ENCODE data around the gene DPEP3. TPM values are rescaled to one million over a fixed set of nuclear protein-coding genes. Genes with fewer than 3 reads are reported as not detected.

Gene DPEP3
- polyA plus RNA-seq, 1 donor from 2014 or later = not detected

DNA sequence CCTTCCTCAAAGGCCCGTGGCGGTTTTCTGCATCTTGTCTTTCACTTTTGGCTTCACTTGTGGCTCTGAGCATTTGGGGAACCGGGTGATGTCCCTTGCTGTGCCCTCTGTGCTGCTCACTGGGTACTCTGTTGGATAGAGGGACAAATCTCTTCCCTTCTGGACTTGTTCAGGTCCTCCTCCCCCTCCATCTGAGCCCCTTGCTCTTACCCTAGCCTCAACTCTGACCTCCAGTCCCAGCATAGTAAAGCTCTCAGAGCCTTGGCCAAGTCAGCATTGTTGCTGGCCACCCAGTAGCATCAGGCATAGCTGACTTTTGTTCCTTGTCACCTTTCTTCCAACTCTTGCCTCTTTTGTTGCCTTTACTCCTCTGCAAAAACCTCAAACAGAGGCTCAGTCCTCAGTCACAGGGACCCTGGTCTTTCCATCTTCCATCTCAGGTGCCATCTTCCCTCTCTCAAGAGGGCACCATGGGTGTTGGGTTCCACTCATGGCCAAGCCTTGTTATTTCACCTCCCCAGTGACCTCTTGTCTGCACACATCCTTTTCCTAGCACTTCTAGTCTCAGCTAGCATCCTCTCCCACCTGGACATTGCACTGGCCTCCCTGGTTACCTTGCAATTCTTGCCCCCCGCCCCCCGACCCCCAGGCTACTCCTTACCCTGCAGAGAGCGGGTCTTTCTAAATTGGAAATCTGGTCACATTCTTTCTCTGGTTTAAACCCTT, 43.3 kb downstream of the DPEP3 start:
- no peaks in the 10 kb centered on the region for H3K36me3 ChIP-seq (ENCODE audit: insufficient read depth, low read length)
- H3K4me2 ChIP-seq (ENCODE audit: low read length) = peak overlapping the region; percentile 71
- H3K9me2 ChIP-seq (ENCODE audit: insufficient read depth, low read length) = no peaks in the 10 kb centered on the region
- H3K27me3 ChIP-seq (ENCODE audit: insufficient read depth, low read depth, low read length) = no peaks in the 10 kb centered on the region
- peak overlapping the region; percentile 42 for H2AFZ ChIP-seq (ENCODE audit: low read depth, low read length)
- peak overlapping the region; percentile 100 for H3K4me3 ChIP-seq (ENCODE audit: low read length)
- H3F3A ChIP-seq (ENCODE audit: insufficient read depth, low read length, poor library complexity, severe bottlenecking) = no peaks in the 10 kb centered on the region
- peak overlapping the region; percentile 74 for H3K27ac ChIP-seq (ENCODE audit: low read length)
- no peak for TF ChIP-seq SMC3 (conservative IDR thresholded peaks at IDR 0.05; ENCODE audit: poor library complexity)
- TF ChIP-seq EZH2 (IDR thresholded peaks at IDR 0.05; ENCODE audit: borderline replicate concordance, insufficient read depth, low read length, poor library complexity, severe bottlenecking) = no peak
- TF ChIP-seq TAF1 (IDR thresholded peaks at IDR 0.05; ENCODE audit: low read depth) = no peak
- TF ChIP-seq, protein P1, sequence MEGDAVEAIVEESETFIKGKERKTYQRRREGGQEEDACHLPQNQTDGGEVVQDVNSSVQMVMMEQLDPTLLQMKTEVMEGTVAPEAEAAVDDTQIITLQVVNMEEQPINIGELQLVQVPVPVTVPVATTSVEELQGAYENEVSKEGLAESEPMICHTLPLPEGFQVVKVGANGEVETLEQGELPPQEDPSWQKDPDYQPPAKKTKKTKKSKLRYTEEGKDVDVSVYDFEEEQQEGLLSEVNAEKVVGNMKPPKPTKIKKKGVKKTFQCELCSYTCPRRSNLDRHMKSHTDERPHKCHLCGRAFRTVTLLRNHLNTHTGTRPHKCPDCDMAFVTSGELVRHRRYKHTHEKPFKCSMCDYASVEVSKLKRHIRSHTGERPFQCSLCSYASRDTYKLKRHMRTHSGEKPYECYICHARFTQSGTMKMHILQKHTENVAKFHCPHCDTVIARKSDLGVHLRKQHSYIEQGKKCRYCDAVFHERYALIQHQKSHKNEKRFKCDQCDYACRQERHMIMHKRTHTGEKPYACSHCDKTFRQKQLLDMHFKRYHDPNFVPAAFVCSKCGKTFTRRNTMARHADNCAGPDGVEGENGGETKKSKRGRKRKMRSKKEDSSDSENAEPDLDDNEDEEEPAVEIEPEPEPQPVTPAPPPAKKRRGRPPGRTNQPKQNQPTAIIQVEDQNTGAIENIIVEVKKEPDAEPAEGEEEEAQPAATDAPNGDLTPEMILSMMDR (IDR thresholded peaks at IDR 0.05; ENCODE audit: poor library complexity, severe bottlenecking) = no peak
- TF ChIP-seq POLR2AphosphoS5 (IDR thresholded peaks at IDR 0.05) = no peak
- TF ChIP-seq MXI1 (conservative IDR thresholded peaks at IDR 0.05; ENCODE audit: poor library complexity, severe bottlenecking) = no peak
- TF ChIP-seq EP300 (conservative IDR thresholded peaks at IDR 0.05; ENCODE audit: poor library complexity, severe bottlenecking) = no peak
- TF ChIP-seq, protein P2, sequence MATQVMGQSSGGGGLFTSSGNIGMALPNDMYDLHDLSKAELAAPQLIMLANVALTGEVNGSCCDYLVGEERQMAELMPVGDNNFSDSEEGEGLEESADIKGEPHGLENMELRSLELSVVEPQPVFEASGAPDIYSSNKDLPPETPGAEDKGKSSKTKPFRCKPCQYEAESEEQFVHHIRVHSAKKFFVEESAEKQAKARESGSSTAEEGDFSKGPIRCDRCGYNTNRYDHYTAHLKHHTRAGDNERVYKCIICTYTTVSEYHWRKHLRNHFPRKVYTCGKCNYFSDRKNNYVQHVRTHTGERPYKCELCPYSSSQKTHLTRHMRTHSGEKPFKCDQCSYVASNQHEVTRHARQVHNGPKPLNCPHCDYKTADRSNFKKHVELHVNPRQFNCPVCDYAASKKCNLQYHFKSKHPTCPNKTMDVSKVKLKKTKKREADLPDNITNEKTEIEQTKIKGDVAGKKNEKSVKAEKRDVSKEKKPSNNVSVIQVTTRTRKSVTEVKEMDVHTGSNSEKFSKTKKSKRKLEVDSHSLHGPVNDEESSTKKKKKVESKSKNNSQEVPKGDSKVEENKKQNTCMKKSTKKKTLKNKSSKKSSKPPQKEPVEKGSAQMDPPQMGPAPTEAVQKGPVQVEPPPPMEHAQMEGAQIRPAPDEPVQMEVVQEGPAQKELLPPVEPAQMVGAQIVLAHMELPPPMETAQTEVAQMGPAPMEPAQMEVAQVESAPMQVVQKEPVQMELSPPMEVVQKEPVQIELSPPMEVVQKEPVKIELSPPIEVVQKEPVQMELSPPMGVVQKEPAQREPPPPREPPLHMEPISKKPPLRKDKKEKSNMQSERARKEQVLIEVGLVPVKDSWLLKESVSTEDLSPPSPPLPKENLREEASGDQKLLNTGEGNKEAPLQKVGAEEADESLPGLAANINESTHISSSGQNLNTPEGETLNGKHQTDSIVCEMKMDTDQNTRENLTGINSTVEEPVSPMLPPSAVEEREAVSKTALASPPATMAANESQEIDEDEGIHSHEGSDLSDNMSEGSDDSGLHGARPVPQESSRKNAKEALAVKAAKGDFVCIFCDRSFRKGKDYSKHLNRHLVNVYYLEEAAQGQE (IDR thresholded peaks at IDR 0.05; ENCODE audit: borderline replicate concordance) = no peak
- TF ChIP-seq RAD21 (conservative IDR thresholded peaks at IDR 0.05) = no peak
- no peaks in the 10 kb centered on the region for H4K20me1 ChIP-seq (ENCODE audit: insufficient read depth)
- H3K79me2 ChIP-seq (replicated peaks; ENCODE audit: insufficient read depth, low read length) = no peaks in the 10 kb centered on the region
- H3K9me3 ChIP-seq (ENCODE audit: low read length) = no peaks in the 10 kb centered on the region
- peak overlapping the region; percentile 87 for H3K9ac ChIP-seq (ENCODE audit: low read length)

DNA sequence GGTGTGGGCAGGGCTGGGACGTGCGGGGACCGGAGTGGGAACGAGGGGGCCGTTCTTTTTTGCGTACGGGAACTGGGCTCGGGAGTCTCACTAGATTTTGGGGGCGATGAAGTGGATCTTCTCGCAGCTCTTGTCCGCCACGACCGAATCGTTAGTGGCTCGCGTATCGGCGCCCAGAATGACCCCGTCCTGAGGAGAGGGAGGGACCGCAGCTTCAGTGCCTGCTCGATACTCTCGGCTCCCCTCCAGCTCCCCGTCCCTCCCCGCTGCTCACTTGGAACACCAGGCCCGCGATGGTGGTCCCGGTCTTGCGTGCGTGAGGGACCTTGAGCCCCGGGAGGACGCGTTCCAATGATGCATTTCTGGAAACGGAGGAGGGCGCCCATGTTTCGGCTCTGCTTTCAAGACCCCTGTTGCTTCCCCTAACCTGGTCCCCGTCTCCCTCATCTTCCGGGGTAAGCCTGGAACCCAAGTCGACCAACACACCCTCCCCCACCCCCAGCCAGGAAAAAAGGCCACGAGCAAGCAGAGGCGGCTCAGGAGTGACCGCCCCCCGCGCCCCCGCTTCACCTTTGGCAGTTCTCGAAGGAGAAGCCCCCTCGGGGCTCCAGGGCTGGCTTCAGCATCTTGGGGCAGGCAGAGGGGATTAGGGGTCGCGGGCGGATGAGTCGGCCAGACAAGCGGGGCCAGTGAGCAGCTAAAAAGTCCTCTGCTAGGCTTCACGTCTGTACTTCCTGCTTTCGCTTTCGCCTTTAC, 44.0 kb downstream of the DPEP3 start, which contains the start of gene PSMB10:
TSS of gene PSMB10 (minus strand) at position 727 of the 756 bp plus-strand sequence. CDS start at position 626, 101 bp downstream.
- Histone ChIP-seq H3K9me3 (ENCODE audit: low read length) (no peaks in the 10 kb centered on the region), H3K36me3 (ENCODE audit: insufficient read depth, low read length) (no peaks in the 10 kb centered on the region), H3K9me2 (ENCODE audit: insufficient read depth, low read length) (no peaks in the 10 kb centered on the region), H3K4me2 (ENCODE audit: low read length) (peak within 1 kb of the TSS; percentile 71), H3K9ac (ENCODE audit: low read length) (peak within 1 kb of the TSS; percentile 87), H3K27me3 (ENCODE audit: insufficient read depth, low read depth, low read length) (no peaks in the 10 kb centered on the region), H3K4me3 (ENCODE audit: low read length) (peak within 1 kb of the TSS; percentile 100), H3K27ac (ENCODE audit: low read length) (peak within 1 kb of the TSS; percentile 74), H2AFZ (ENCODE audit: low read depth, low read length) (peak within 1 kb of the TSS; percentile 42), H3K79me2 (replicated peaks; ENCODE audit: insufficient read depth, low read length) (no peaks in the 10 kb centered on the region), H3F3A (ENCODE audit: insufficient read depth, low read length, poor library complexity, severe bottlenecking) (no peaks in the 10 kb centered on the region), H4K20me1 (ENCODE audit: insufficient read depth) (no peaks in the 10 kb centered on the region)
- no peak for TF ChIP-seq RAD21 (conservative IDR thresholded peaks at IDR 0.05)
- TF ChIP-seq SMC3 (conservative IDR thresholded peaks at IDR 0.05; ENCODE audit: poor library complexity) = no peak
- peak; percentile 66 for TF ChIP-seq TAF1 (IDR thresholded peaks at IDR 0.05; ENCODE audit: low read depth)
- TF ChIP-seq EZH2 (IDR thresholded peaks at IDR 0.05; ENCODE audit: borderline replicate concordance, insufficient read depth, low read length, poor library complexity, severe bottlenecking) = no peak
- TF ChIP-seq EP300 (conservative IDR thresholded peaks at IDR 0.05; ENCODE audit: poor library complexity, severe bottlenecking) = peak; percentile 3

Measured in neural cell (in vitro differentiated cells).